Activated CD8-positive, alpha-beta memory T cell treated with anti-CD3 and anti-CD28 coated beads for 4 hours (primary cell): ENCODE measurements around the gene ALDH1B1.

ENCODE experiments used
- DNase-seq, 2 donors: peaks; one replicate each; pipeline ENCODE4 v3.0.0-alpha.2; 2020; ENCODE audit warnings: low read depth in 2 of 2

ALDH1B1 gene

GRCh38 chr9:38440516-38440915 lies 48.0 kb downstream of the ALDH1B1 start:
- no peak for DNase-seq

GRCh38 chr9:38441347-38442085 lies 49.0 kb downstream of the ALDH1B1 start:
- no peak for DNase-seq

- no peak for DNase-seq
Measured at GRCh38 chr9:38442473-38443096, 50.1 kb downstream of the ALDH1B1 start.

- DNase-seq = no peak
Measured at GRCh38 chr9:38443181-38443580, 50.7 kb downstream of the ALDH1B1 start.

GRCh38 chr9:38443597-38443996 lies 51.1 kb downstream of the ALDH1B1 start:
- DNase-seq = no peak

- no peak for DNase-seq
Measured at GRCh38 chr9:38445154-38446043, 52.9 kb downstream of the ALDH1B1 start.

GRCh38 chr9:38447703-38448102 lies 55.2 kb downstream of the ALDH1B1 start:
- no peak for DNase-seq
